ENCODE measurements around the gene SLCO3A1. TPM values are rescaled to one million over a fixed set of nuclear protein-coding genes. Genes with fewer than 3 reads are reported as not detected.

Gene SLCO3A1
- total and polyA plus RNA-seq, 2 experiments from 2014 or later, result 1.9 to 6.9 TPM

DNA sequence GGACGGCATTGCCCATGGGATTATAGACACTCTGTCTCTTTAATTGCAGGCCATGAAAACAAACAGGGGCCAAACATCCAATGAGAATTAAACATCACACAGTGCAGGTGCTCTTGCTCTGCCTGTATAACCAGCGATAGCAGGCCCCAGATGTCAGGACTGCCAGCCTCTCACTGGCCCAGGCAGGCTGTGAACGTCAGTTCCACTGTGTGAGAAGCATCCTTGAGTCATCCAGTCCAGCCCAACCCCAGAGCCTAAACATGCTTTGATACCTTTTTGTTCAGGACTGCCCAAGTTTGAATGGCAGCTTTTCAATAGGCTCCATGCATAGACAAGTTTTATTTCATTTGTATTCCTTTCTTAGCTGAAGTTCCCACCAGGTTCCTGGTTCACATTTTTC lies 189.8 kb downstream of the SLCO3A1 start:
- H3K36me3 ChIP-seq (ENCODE audit: low read depth), result no peaks in the 10 kb centered on the region
- H2AFZ ChIP-seq, result no peak overlapping the region
- H3K9ac ChIP-seq, result no peak overlapping the region
- H3K27me3 ChIP-seq (replicated peaks; ENCODE audit: insufficient read depth), result no peaks in the 10 kb centered on the region
- H3K27ac ChIP-seq, result no peak overlapping the region
- H3K9me2 ChIP-seq (ENCODE audit: insufficient read depth), result no peaks in the 10 kb centered on the region
- WGBS, 2 experiments (ENCODE audit: low coverage in 1 of 2, low lambda C conversion rate in 2 of 2, missing lambda C conversion rate in 2 of 2), result 67 to 73% methylated on average over 3 of the region's 3 CpGs
- no peak overlapping the region for H3K4me3 ChIP-seq
- H3K79me2 ChIP-seq (ENCODE audit: insufficient read depth), result no peaks in the 10 kb centered on the region
- no peak for DNase-seq
- no peak for TF ChIP-seq EZH2phosphoT487 (IDR thresholded peaks at IDR 0.05; ENCODE audit: insufficient read depth, low read depth)
- no peak for TF ChIP-seq EZH2 (IDR thresholded peaks at IDR 0.05; ENCODE audit: insufficient read depth, poor library complexity, severe bottlenecking)
- H4K20me1 ChIP-seq (ENCODE audit: insufficient read depth), result no peaks in the 10 kb centered on the region
- no peaks in the 10 kb centered on the region for H3K4me1 ChIP-seq (ENCODE audit: insufficient read depth)
- H3K4me2 ChIP-seq (ENCODE audit: unreplicated experiment), result no peak overlapping the region
- H3K9me3 ChIP-seq (ENCODE audit: low read depth), result no peaks in the 10 kb centered on the region
- no peaks in the 10 kb centered on the region for H3F3A ChIP-seq (ENCODE audit: insufficient read depth)
- in situ Hi-C loops (cut with MboI), result no loop called here

DNA sequence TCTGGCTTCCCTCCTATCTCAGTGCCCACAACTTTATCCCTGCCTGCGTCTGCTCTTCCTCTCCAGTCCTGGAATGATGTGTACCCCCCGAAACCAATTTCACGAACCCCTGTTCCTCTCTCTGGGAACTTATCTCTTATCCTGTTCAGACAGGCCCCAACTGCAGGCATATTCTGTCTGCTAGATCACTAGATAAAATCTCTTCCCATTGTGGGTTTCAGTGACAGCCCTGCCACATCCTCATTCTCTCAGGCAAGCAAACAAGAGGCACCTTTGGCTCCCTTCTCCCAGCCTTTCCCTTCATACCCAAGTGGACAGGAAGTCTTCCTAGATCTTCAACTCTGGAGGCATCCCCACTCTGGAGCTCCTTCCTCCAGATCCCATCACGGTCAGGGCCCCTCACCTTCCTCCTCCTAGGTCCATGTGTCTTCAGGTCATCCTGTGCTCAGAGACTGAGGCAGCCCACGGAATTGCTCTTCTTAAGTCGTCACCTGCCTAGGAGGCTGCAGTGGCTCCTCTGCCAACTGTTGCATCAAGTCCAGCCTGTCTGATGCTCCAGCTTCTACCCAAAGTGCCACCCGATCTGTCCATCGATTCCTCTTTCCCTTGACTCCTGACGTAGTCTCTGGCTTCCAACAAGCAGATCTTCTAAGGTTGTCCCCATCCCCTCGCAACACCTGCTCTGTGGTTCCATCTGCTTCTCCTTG lies 190.8 kb downstream of the SLCO3A1 start:
- TF ChIP-seq EZH2phosphoT487 (IDR thresholded peaks at IDR 0.05; ENCODE audit: insufficient read depth, low read depth), result no peak
- TF ChIP-seq EZH2 (IDR thresholded peaks at IDR 0.05; ENCODE audit: insufficient read depth, poor library complexity, severe bottlenecking), result no peak
- Histone ChIP-seq H3K4me3 (no peak overlapping the region), H3K36me3 (ENCODE audit: low read depth) (no peaks in the 10 kb centered on the region), H3K9ac (no peak overlapping the region), H4K20me1 (ENCODE audit: insufficient read depth) (no peaks in the 10 kb centered on the region), H3K9me3 (ENCODE audit: low read depth) (no peaks in the 10 kb centered on the region), H2AFZ (no peak overlapping the region), H3F3A (ENCODE audit: insufficient read depth) (no peaks in the 10 kb centered on the region), H3K4me1 (ENCODE audit: insufficient read depth) (no peaks in the 10 kb centered on the region), H3K9me2 (ENCODE audit: insufficient read depth) (no peaks in the 10 kb centered on the region), H3K27ac (no peak overlapping the region), H3K4me2 (ENCODE audit: unreplicated experiment) (no peak overlapping the region), H3K27me3 (replicated peaks; ENCODE audit: insufficient read depth) (no peaks in the 10 kb centered on the region), H3K79me2 (ENCODE audit: insufficient read depth) (no peaks in the 10 kb centered on the region)
- DNase-seq, result no peak
- in situ Hi-C loops (cut with MboI), result no loop called here
- 84 to 86% methylated on average over 10 of the region's 10 CpGs for WGBS, 2 experiments (ENCODE audit: low coverage in 1 of 2, low lambda C conversion rate in 2 of 2, missing lambda C conversion rate in 2 of 2)

DNA sequence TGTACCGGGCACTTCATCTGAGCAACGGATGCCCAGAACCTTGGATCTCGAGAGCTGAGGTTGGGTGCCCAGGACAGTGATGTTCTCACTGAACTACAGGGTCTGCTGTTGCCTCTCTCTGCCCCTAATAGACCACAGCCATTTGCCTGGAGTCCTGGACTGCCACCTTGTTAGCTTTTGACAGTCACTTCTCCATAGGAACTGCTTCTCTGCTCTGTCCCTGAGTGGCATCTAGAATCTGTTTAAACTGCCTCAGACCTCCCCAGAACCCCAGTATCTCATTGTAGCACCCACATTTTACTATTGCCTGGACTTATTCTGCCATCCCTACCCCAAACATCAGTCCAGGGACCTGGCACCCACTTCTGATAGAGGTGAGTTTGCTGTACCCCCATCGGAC lies 194.4 kb downstream of the SLCO3A1 start:
- H3K27ac ChIP-seq, result no peak overlapping the region
- no peaks in the 10 kb centered on the region for H3K27me3 ChIP-seq (replicated peaks; ENCODE audit: insufficient read depth)
- H4K20me1 ChIP-seq (ENCODE audit: insufficient read depth), result no peaks in the 10 kb centered on the region
- no peak for DNase-seq
- no peaks in the 10 kb centered on the region for H3K9me2 ChIP-seq (ENCODE audit: insufficient read depth)
- H2AFZ ChIP-seq, result no peak overlapping the region
- no peaks in the 10 kb centered on the region for H3K79me2 ChIP-seq (ENCODE audit: insufficient read depth)
- in situ Hi-C loops (cut with MboI), result no loop called here
- H3K9me3 ChIP-seq (ENCODE audit: low read depth), result no peaks in the 10 kb centered on the region
- TF ChIP-seq EZH2 (IDR thresholded peaks at IDR 0.05; ENCODE audit: insufficient read depth, poor library complexity, severe bottlenecking) (no peak), EZH2phosphoT487 (IDR thresholded peaks at IDR 0.05; ENCODE audit: insufficient read depth, low read depth) (no peak)
- H3K4me1 ChIP-seq (ENCODE audit: insufficient read depth), result no peaks in the 10 kb centered on the region
- H3K4me2 ChIP-seq (ENCODE audit: unreplicated experiment), result no peak overlapping the region
- no peaks in the 10 kb centered on the region for H3F3A ChIP-seq (ENCODE audit: insufficient read depth)
- H3K9ac ChIP-seq, result no peak overlapping the region
- H3K36me3 ChIP-seq (ENCODE audit: low read depth), result no peaks in the 10 kb centered on the region
- no peak overlapping the region for H3K4me3 ChIP-seq
- 93 to 96% methylated on average over 4 of the region's 4 CpGs for WGBS, 2 experiments (ENCODE audit: low coverage in 1 of 2, low lambda C conversion rate in 2 of 2, missing lambda C conversion rate in 2 of 2)

DNA sequence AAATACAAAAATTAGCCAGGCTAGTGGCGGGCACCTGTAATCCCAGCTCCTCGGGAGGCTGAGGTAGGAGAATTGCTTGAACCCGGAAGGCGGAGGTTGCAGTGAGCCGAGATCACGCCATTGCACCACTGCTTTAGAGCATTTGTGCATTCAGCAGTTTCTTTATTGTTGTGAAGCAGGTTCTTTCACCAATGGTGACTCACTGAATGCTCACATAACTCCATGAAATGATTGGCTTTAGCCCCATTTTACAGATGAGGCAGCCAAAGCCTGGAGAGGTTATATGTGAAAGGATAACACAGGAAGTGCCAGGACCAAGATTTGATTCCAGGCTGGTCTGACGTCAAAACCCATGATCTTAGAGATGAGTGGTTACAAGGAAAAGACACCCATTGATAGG lies 195.2 kb downstream of the SLCO3A1 start:
- in situ Hi-C loops (cut with MboI), result no loop called here
- no peaks in the 10 kb centered on the region for H3K36me3 ChIP-seq (ENCODE audit: low read depth)
- no peak for DNase-seq
- H3K79me2 ChIP-seq (ENCODE audit: insufficient read depth), result no peaks in the 10 kb centered on the region
- H3K4me3 ChIP-seq, result no peak overlapping the region
- no peak overlapping the region for H3K9ac ChIP-seq
- no peak overlapping the region for H3K4me2 ChIP-seq (ENCODE audit: unreplicated experiment)
- TF ChIP-seq EZH2phosphoT487 (IDR thresholded peaks at IDR 0.05; ENCODE audit: insufficient read depth, low read depth) (no peak), EZH2 (IDR thresholded peaks at IDR 0.05; ENCODE audit: insufficient read depth, poor library complexity, severe bottlenecking) (no peak)
- H3K4me1 ChIP-seq (ENCODE audit: insufficient read depth), result no peaks in the 10 kb centered on the region
- H3K27me3 ChIP-seq (replicated peaks; ENCODE audit: insufficient read depth), result no peaks in the 10 kb centered on the region
- no peaks in the 10 kb centered on the region for H3F3A ChIP-seq (ENCODE audit: insufficient read depth)
- H4K20me1 ChIP-seq (ENCODE audit: insufficient read depth), result no peaks in the 10 kb centered on the region
- no peak overlapping the region for H2AFZ ChIP-seq
- WGBS, 2 experiments (ENCODE audit: low coverage in 1 of 2, low lambda C conversion rate in 2 of 2, missing lambda C conversion rate in 2 of 2), result 88% methylated on average over 7 of the region's 7 CpGs
- no peaks in the 10 kb centered on the region for H3K9me2 ChIP-seq (ENCODE audit: insufficient read depth)
- H3K27ac ChIP-seq, result no peak overlapping the region
- no peaks in the 10 kb centered on the region for H3K9me3 ChIP-seq (ENCODE audit: low read depth)

Measured in GM23248 (cell line).